GM12878 (cell line): Measurements from ENCODE around the gene CARM1. TPM values are rescaled to one million over a fixed set of nuclear protein-coding genes. Genes with fewer than 3 reads are reported as not detected.

Experiments used
- BCLAF1 ChIP-seq: fragments of 450-650 bp; IDR thresholded peaks from 2 replicates; pipeline ENCODE4 v1.6.1; 2017; ENCODE audit warnings: antibody characterized with exemption, mild to moderate bottlenecking, moderate library complexity
- CHD2 ChIP-seq: IDR thresholded peaks from 2 replicates; pipeline ENCODE4 v1.6.1; 2011; ENCODE audit warnings: low read depth, low read length, improper control_type of control experiment, borderline replicate concordance
- FOXK2 ChIP-seq: fragments of 450-650 bp; IDR thresholded peaks from 2 replicates; pipeline ENCODE4 v1.6.1; 2017; ENCODE audit warnings: mild to moderate bottlenecking, moderate library complexity
- GABPA ChIP-seq: IDR thresholded peaks from 2 replicates; pipeline ENCODE4 v1.6.1; 2014; ENCODE audit warnings: antibody characterized with exemption, low read depth, mild to moderate bottlenecking, inconsistent platforms
- HDGF ChIP-seq: fragments of 450-650 bp; IDR thresholded peaks from 2 replicates; pipeline ENCODE4 v1.6.1; 2016; ENCODE audit warnings: antibody characterized with exemption
- LARP7 ChIP-seq: fragments of 450-650 bp; IDR thresholded peaks from 2 replicates; pipeline ENCODE4 v1.6.1; 2017; ENCODE audit warnings: mild to moderate bottlenecking
- NFIC ChIP-seq: IDR thresholded peaks from 2 replicates; pipeline ENCODE4 v1.6.1; 2012; ENCODE audit warnings: low read depth, mild to moderate bottlenecking, inconsistent platforms, low read length, moderate library complexity
- PBX3 ChIP-seq: IDR thresholded peaks from 2 replicates; pipeline ENCODE4 v1.6.1; 2011; ENCODE audit warnings: mild to moderate bottlenecking, low read depth, low read length, moderate library complexity; ENCODE audit not compliant: insufficient replicate concordance
- POLR2AphosphoS2 ChIP-seq: IDR thresholded peaks from 2 replicates; pipeline ENCODE4 v1.6.1; 2011; ENCODE audit warnings: low read depth, mild to moderate bottlenecking, low read length, improper control_type of control experiment, moderate library complexity
- RAD21 ChIP-seq: IDR thresholded peaks from 2 replicates; pipeline ENCODE4 v1.6.1; 2011; ENCODE audit warnings: mild to moderate bottlenecking, low read depth, low read length, moderate library complexity; ENCODE audit not compliant: insufficient read depth
- SKIL ChIP-seq: fragments of 450-650 bp; IDR thresholded peaks from 2 replicates; pipeline ENCODE4 v1.6.1; 2017; ENCODE audit warnings: mild to moderate bottlenecking, low read depth, inconsistent platforms; ENCODE audit not compliant: poor library complexity, severe bottlenecking
- SUZ12 ChIP-seq: fragments of 200-600 bp; sonication (generic); IDR thresholded peaks from one replicate; pipeline ENCODE4 v1.6.1; 2018; ENCODE audit warnings: antibody characterized with exemption, mild to moderate bottlenecking; ENCODE audit not compliant: unreplicated experiment
- TAF1 ChIP-seq: IDR thresholded peaks from 2 replicates; pipeline ENCODE4 v1.6.1; 2011; ENCODE audit warnings: mild to moderate bottlenecking, low read depth, low read length, borderline replicate concordance
- WRNIP1 ChIP-seq: IDR thresholded peaks from 2 replicates; pipeline ENCODE4 v1.6.1; 2011; ENCODE audit warnings: low read depth, low read length, improper control_type of control experiment, borderline replicate concordance
- YBX1 ChIP-seq: fragments of 450-650 bp; IDR thresholded peaks from 2 replicates; pipeline ENCODE4 v1.6.1; 2016; ENCODE audit warnings: antibody characterized with exemption
- ZBED1 ChIP-seq: IDR thresholded peaks from 2 replicates; pipeline ENCODE4 v1.6.1; 2016; ENCODE audit warnings: borderline replicate concordance
- ZBTB11 ChIP-seq: fragments of 450-650 bp; formaldehyde crosslinking; IDR thresholded peaks from 2 replicates; pipeline ENCODE4 v1.5.0; 2022; ENCODE audit warnings: mild to moderate bottlenecking, missing genetic modification characterization
- ZNF24 ChIP-seq: fragments of 450-650 bp; IDR thresholded peaks from 2 replicates; pipeline ENCODE4 v1.6.1; 2017; ENCODE audit warnings: antibody characterized with exemption, mild to moderate bottlenecking
- ZSCAN29 ChIP-seq: fragments of 450-650 bp; IDR thresholded peaks from 2 replicates; pipeline ENCODE4 v1.6.1; 2017; ENCODE audit warnings: mild to moderate bottlenecking, moderate library complexity
- ZZZ3 ChIP-seq: IDR thresholded peaks from 2 replicates; pipeline ENCODE4 v1.6.1; 2011; ENCODE audit warnings: low read depth; ENCODE audit not compliant: control insufficient read depth, insufficient read length
- polyA plus RNA-seq, 11 experiments: library from polyadenylated mRNA; depleted of rRNA in 4 of 11; unstranded in 6 of 11; stranded (reverse) in 5 of 11; fragments of >200 nt; fragmentation: Nextera tagmentation in 4 of 11; fragmentation: Illumina TruSeq in 1 of 11; extraction: Ambion mirVana in 4 of 11; extraction: Trizol in 1 of 11; gene quantifications; 1 replicate in 1 of 11; 2 replicates in 10 of 11; pipeline versions ENCODE4 v1.2.1 to v1.2.3, GENCODE V29; 2011 to 2016; ENCODE audit warnings: inconsistent platforms in 2 of 11, missing spikeins in 2 of 11, low read depth in 1 of 11
- total RNA-seq, 4 experiments: library from RNA; depleted of rRNA in 3 of 4; stranded (reverse); fragments of >200 nt in 3 of 4; fragmentation: Illumina TruSeq in 1 of 4; extraction: Trizol in 1 of 4; gene quantifications; 2 replicates each; pipeline versions ENCODE4 v1.2.1 to v1.2.3, GENCODE V29; 2013 to 2021

Gene CARM1
- total and polyA plus RNA-seq, 10 of the 15 experiments (the other 5 are each of a cell fraction or from before 2014, with no cell fraction given) = 0.45 to 116 (median 39.7) TPM

GRCh38 chr19:10835754-10836478, 35.4 kb upstream of the CARM1 start, which contains the start of gene TMED1 (continued):
- TF ChIP-seq GABPA = no peak
- TF ChIP-seq ZBTB11 (CRISPR knock-in tag) = no peak
- 0 out of 2 replicates have a peak, but pooled peaks have one; percentile 10 for TF ChIP-seq TAF1
- TF ChIP-seq POLR2AphosphoS2 = peak; percentile 49; the same call in 1 of the 2 replicates
- TF ChIP-seq SUZ12 = no peak
- TF ChIP-seq FOXK2 = no peak
- TF ChIP-seq NFIC = no peak
- peak; percentile 83 for TF ChIP-seq PBX3
- TF ChIP-seq WRNIP1 = 0 out of 2 replicates have a peak, but pooled peaks have one; percentile 68
- TF ChIP-seq HDGF = peak; percentile 99
- TF ChIP-seq BCLAF1 = no peak
- TF ChIP-seq ZBED1 = 0 out of 2 replicates have a peak, but pooled peaks have one; percentile 20
- TF ChIP-seq LARP7 = peak; percentile 59; the same call in 1 of the 2 replicates
- TF ChIP-seq YBX1 = no peak
- peak; percentile 88 for TF ChIP-seq SKIL
- no peak for TF ChIP-seq ZSCAN29
- no peak for TF ChIP-seq ZZZ3
- no peak; the same call in 1 of the 2 replicates for TF ChIP-seq CHD2
- no peak for TF ChIP-seq RAD21
- TF ChIP-seq ZNF24 = no peak
